K562 (cell line): ENCODE measurements around the gene MTHFR. TPM values are rescaled to one million over a fixed set of nuclear protein-coding genes. Genes with fewer than 3 reads are reported as not detected.

Source experiments
- BHLHE40 ChIP-seq: IDR thresholded peaks from 2 replicates; pipeline ENCODE4 v1.6.1; 2011; ENCODE audit warnings: low read length, improper control_type of control experiment
- CBX8 ChIP-seq: fragments of 200-600 bp; sonication (generic); IDR thresholded peaks from 2 replicates; pipeline ENCODE4 v1.6.1; 2012; ENCODE audit warnings: borderline replicate concordance, mixed run types, low read depth, mild to moderate bottlenecking, moderate library complexity, mixed read lengths, low read length, control low read depth, inconsistent platforms; ENCODE audit not compliant: poor library complexity, severe bottlenecking; ENCODE audit errors: extremely low read depth
- CCAR2 ChIP-seq: fragments of 200-400 bp; formaldehyde crosslinking; IDR thresholded peaks from 2 replicates; pipeline ENCODE4 v1.6.1; 2017; ENCODE audit warnings: mild to moderate bottlenecking, low read depth, low read length
- CEBPG ChIP-seq, 3 experiments: fragments of 200-800 bp in 1 of 3; sonication (Bioruptor generic) in 1 of 3; sonication (generic) in 1 of 3; formaldehyde crosslinking in 1 of 3; IDR thresholded peaks in 2 of 3; conservative IDR thresholded peaks in 1 of 3; 2 replicates each; pipeline versions ENCODE4 v1.6.1 to v1.8.0; 2016 to 2022; ENCODE audit warnings: missing compliant biosample characterization in 2 of 3, missing genetic modification characterization in 2 of 3, mild to moderate bottlenecking in 1 of 3, missing genetic modification reagents in 1 of 3
- LARP7 ChIP-seq: fragments of 450-650 bp; IDR thresholded peaks from 2 replicates; pipeline ENCODE4 v1.6.1; 2016
- NFXL1 ChIP-seq: fragments of 450-650 bp; formaldehyde crosslinking; IDR thresholded peaks from 2 replicates; pipeline ENCODE4 v1.4.0; 2021; ENCODE audit warnings: mild to moderate bottlenecking
- NR1H2 ChIP-seq: sonication (generic); formaldehyde crosslinking; IDR thresholded peaks from 2 replicates; pipeline ENCODE4 v1.4.0; 2020; ENCODE audit warnings: mild to moderate bottlenecking, missing genetic modification reagents
- PHB ChIP-seq: fragments of 250-450 bp; sonication (Bioruptor Pico); IDR thresholded peaks from 2 replicates; pipeline ENCODE4 v1.5.0; 2021
- PYGO2 ChIP-seq: fragments of 450-650 bp; IDR thresholded peaks from 2 replicates; pipeline ENCODE4 v1.6.1; 2016; ENCODE audit warnings: mild to moderate bottlenecking, missing genetic modification characterization, moderate library complexity, missing compliant biosample characterization
- RBFOX2 ChIP-seq: fragments of 200-400 bp; formaldehyde crosslinking; IDR thresholded peaks from 2 replicates; pipeline ENCODE4 v1.6.1; 2017; ENCODE audit warnings: low read depth, mild to moderate bottlenecking, low read length, moderate library complexity
- SMARCA4 ChIP-seq: fragments of 450-650 bp; IDR thresholded peaks from 2 replicates; pipeline ENCODE4 v1.6.1; 2016
- SREBF2 ChIP-seq: sonication (generic); formaldehyde crosslinking; IDR thresholded peaks from 2 replicates; pipeline ENCODE4 v1.4.0; 2020; ENCODE audit warnings: mild to moderate bottlenecking, missing genetic modification reagents
- TEAD4 ChIP-seq, 2 experiments: sonication (generic) in 1 of 2; formaldehyde crosslinking in 1 of 2; IDR thresholded peaks; 2 replicates each; pipeline versions ENCODE4 v1.6.1 to v1.8.0; 2012 to 2022; ENCODE audit warnings: borderline replicate concordance in 1 of 2, inconsistent platforms in 1 of 2, low read length in 1 of 2, mild to moderate bottlenecking in 1 of 2, missing genetic modification reagents in 1 of 2
- U2AF2 ChIP-seq: fragments of 200-400 bp; formaldehyde crosslinking; optimal IDR thresholded peaks from 2 replicates; pipeline ENCODE3; 2017; ENCODE audit warnings: low read depth, mild to moderate bottlenecking, low read length
- ZNF124 ChIP-seq: sonication (generic); formaldehyde crosslinking; IDR thresholded peaks from 2 replicates; pipeline ENCODE4 v1.8.1; 2022; ENCODE audit warnings: missing genetic modification reagents
- ZNF23 ChIP-seq: fragments of 250-450 bp; sonication (Bioruptor Pico); IDR thresholded peaks from 2 replicates; pipeline ENCODE4 v1.4.0; 2020; ENCODE audit warnings: mild to moderate bottlenecking
- ZNF232 ChIP-seq: sonication (generic); formaldehyde crosslinking; IDR thresholded peaks from 2 replicates; pipeline ENCODE4 v1.8.0; 2022; ENCODE audit warnings: mild to moderate bottlenecking, missing genetic modification reagents
- ZNF24 ChIP-seq: fragments of 450-650 bp; IDR thresholded peaks from 2 replicates; pipeline ENCODE4 v1.6.1; 2016
- ZNF274 ChIP-seq: IDR thresholded peaks from 2 replicates; pipeline ENCODE4 v1.6.1; 2011; ENCODE audit warnings: low read depth, mild to moderate bottlenecking, low read length, moderate library complexity, borderline replicate concordance
- ZNF561 ChIP-seq: fragments of 450-650 bp; formaldehyde crosslinking; conservative IDR thresholded peaks from 2 replicates; pipeline ENCODE4 v1.4.0; 2020; ENCODE audit warnings: mild to moderate bottlenecking, moderate library complexity
- ZNF696 ChIP-seq: fragments of 250-450 bp; sonication (Bioruptor Pico); conservative IDR thresholded peaks from 2 replicates; pipeline ENCODE4 v1.4.0; 2020; ENCODE audit warnings: mild to moderate bottlenecking, moderate library complexity
- ZNF77 ChIP-seq: fragments of 250-450 bp; sonication (Bioruptor Pico); IDR thresholded peaks from 2 replicates; pipeline ENCODE4 v1.5.0; 2020
- polyA plus RNA-seq, 8 experiments: library from polyadenylated mRNA; depleted of rRNA in 4 of 8; stranded (reverse) in 5 of 8; unstranded in 3 of 8; fragments of >200 nt; fragmentation: Nextera tagmentation in 2 of 8; fragmentation: Illumina TruSeq in 1 of 8; extraction: Ambion mirVana in 2 of 8; extraction: Trizol in 1 of 8; gene quantifications; 2 replicates each; pipeline versions ENCODE4 v1.2.1 to v1.2.3, GENCODE V29; 2011 to 2014; ENCODE audit warnings: inconsistent platforms in 1 of 8, missing spikeins in 1 of 8
- total RNA-seq, 7 experiments: library from RNA; depleted of rRNA in 6 of 7; stranded (reverse); fragments of >200 nt in 6 of 7; fragmentation: Illumina TruSeq in 2 of 7; extraction: Trizol in 2 of 7; gene quantifications; 2 replicates each; pipeline versions ENCODE4 v1.2.1 to v1.2.3, GENCODE V29; 2011 to 2021; ENCODE audit warnings: low replicate concordance in 1 of 7
- TF ChIP-seq, protein P1 (sequence below): fragments of 450-650 bp; formaldehyde crosslinking; IDR thresholded peaks from 2 replicates; pipeline ENCODE4 v1.4.0; 2020; ENCODE audit warnings: mild to moderate bottlenecking, moderate library complexity
- TF ChIP-seq, protein P2 (sequence below): fragments of 450-650 bp; IDR thresholded peaks from 2 replicates; pipeline ENCODE4 v1.6.1; 2017; ENCODE audit warnings: antibody characterized with exemption, mild to moderate bottlenecking

The MTHFR gene
- total and polyA plus RNA-seq, 9 of the 15 experiments (the other 6 are each of a cell fraction or from before 2014, with no cell fraction given), result 5.0 to 104 (median 62.6) TPM

DNA sequence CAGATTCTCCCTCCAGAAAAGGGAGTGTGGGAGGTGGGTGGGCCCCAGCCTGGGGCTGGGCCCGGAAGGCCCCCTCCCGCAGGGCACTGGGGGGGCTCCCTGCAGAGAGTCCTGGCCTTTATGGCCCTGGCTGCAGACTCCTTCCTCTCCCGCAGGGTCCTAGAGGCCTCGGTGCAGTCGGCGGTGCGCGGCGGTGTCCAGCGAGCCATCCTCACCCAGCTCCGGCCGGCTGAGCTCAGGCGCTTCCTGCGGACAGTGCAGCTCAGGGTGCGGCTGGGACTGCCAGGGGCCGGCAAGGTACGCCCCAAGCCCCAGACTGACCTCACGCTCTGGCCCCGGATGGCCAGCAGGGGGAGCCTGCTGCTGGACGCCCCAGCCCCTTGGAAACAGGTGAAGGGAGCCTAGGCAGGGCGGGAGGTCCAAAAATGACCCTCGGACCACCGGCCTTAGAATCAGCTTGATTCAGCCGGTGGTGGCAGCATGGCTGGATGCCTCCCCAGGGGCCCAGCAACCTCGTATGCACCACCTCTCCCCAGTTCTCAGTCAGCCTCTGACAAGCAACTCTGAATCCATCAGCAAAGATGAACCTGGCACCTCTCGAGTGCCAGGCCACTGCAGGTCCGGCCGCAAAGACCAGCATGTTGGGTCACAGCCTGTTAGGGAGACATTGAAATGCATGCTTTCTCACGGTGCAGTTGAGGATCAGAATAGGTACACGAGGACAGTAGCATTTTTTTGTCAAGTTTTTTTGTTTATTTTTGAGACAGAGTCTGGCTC lies 20.6 kb downstream of the MTHFR start (continued):
- TF ChIP-seq U2AF2 (no peak), ZNF696 (CRISPR knock-in tag) (no peak), SMARCA4 (no peak), CCAR2 (no peak), ZNF77 (no peak), ZNF232 (CRISPR knock-in tag) (no peak), ZNF124 (CRISPR knock-in tag) (no peak), BHLHE40 (peak; percentile 60), LARP7 (0 out of 2 replicates have a peak, but pooled peaks have one; percentile 10), RBFOX2 (peak; percentile 61), ZNF24 (peak; percentile 42; the same call in 1 of the 2 replicates), TEAD4 (IDR thresholded peaks at IDR 0.05; ENCODE audit: low read length) (no peak), TEAD4 (CRISPR knock-in tag; IDR thresholded peaks at IDR 0.05; ENCODE audit: borderline replicate concordance) (no peak), PHB (CRISPR knock-in tag) (peak; percentile 24), NR1H2 (CRISPR knock-in tag) (no peak), CEBPG (CRISPR knock-in tag; IDR thresholded peaks at IDR 0.05) (no peak), CEBPG (tag; conservative IDR thresholded peaks at IDR 0.05 in 1 of 2, IDR thresholded peaks at IDR 0.05 in 1 of 2) (no peak), ZNF274 (no peak), ZNF23 (CRISPR knock-in tag) (no peak), SREBF2 (CRISPR knock-in tag) (no peak), ZNF561 (CRISPR knock-in tag) (0 out of 2 replicates have a peak, but pooled peaks have one; percentile 63), PYGO2 (tag) (no peak), CBX8 (no peak), NFXL1 (CRISPR knock-in tag) (0 out of 2 replicates have a peak, but pooled peaks have one; percentile 8)
- TF ChIP-seq, protein P1, sequence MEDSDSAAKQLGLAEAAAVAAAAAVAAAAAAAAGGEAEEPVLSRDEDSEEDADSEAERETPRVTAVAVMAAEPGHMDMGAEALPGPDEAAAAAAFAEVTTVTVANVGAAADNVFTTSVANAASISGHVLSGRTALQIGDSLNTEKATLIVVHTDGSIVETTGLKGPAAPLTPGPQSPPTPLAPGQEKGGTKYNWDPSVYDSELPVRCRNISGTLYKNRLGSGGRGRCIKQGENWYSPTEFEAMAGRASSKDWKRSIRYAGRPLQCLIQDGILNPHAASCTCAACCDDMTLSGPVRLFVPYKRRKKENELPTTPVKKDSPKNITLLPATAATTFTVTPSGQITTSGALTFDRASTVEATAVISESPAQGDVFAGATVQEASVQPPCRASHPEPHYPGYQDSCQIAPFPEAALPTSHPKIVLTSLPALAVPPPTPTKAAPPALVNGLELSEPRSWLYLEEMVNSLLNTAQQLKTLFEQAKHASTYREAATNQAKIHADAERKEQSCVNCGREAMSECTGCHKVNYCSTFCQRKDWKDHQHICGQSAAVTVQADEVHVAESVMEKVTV (CRISPR knock-in tag), result peak; percentile 59; the same call in 1 of the 2 replicates
- TF ChIP-seq, protein P2, sequence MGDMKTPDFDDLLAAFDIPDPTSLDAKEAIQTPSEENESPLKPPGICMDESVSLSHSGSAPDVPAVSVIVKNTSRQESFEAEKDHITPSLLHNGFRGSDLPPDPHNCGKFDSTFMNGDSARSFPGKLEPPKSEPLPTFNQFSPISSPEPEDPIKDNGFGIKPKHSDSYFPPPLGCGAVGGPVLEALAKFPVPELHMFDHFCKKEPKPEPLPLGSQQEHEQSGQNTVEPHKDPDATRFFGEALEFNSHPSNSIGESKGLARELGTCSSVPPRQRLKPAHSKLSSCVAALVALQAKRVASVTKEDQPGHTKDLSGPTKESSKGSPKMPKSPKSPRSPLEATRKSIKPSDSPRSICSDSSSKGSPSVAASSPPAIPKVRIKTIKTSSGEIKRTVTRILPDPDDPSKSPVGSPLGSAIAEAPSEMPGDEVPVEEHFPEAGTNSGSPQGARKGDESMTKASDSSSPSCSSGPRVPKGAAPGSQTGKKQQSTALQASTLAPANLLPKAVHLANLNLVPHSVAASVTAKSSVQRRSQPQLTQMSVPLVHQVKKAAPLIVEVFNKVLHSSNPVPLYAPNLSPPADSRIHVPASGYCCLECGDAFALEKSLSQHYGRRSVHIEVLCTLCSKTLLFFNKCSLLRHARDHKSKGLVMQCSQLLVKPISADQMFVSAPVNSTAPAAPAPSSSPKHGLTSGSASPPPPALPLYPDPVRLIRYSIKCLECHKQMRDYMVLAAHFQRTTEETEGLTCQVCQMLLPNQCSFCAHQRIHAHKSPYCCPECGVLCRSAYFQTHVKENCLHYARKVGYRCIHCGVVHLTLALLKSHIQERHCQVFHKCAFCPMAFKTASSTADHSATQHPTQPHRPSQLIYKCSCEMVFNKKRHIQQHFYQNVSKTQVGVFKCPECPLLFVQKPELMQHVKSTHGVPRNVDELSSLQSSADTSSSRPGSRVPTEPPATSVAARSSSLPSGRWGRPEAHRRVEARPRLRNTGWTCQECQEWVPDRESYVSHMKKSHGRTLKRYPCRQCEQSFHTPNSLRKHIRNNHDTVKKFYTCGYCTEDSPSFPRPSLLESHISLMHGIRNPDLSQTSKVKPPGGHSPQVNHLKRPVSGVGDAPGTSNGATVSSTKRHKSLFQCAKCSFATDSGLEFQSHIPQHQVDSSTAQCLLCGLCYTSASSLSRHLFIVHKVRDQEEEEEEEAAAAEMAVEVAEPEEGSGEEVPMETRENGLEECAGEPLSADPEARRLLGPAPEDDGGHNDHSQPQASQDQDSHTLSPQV, result peak; percentile 94
